HEK293 (cell line): ENCODE results near the gene FAM234B.

Experiments used
- CTCF ChIA-PET: fragments of 350-600 bp; formaldehyde crosslinking; extraction: SDS; loops from one replicate; lab custom pipeline; 2021; ENCODE audit warnings: antibody characterized with exemption; lab: Yijun Ruan, JAX
- POLR2A ChIA-PET: fragments of 300-600 bp; formaldehyde crosslinking; extraction: SDS; loops from one replicate; lab custom pipeline; 2020; ENCODE audit warnings: antibody characterized with exemption, inconsistent platforms; lab: Yijun Ruan, JAX
- H3K27ac ChIP-seq: fragments of 200-500 bp; sonication (Bioruptor generic); 2 replicates; pipeline ENCODE4 v1.5.1; 2014; ENCODE audit warnings: low read depth, low read length, control low read depth, inconsistent platforms; ENCODE audit errors: extremely low read depth
- H3K36me3 ChIP-seq, 2 experiments: fragments of 200-500 bp in 1 of 2; sonication (Bioruptor generic) in 1 of 2; 1 replicate in 1 of 2; 2 replicates in 1 of 2; pipeline ENCODE4 v1.5.1; 2014 to 2017; ENCODE audit warnings: inconsistent platforms in 2 of 2, low read length in 2 of 2; ENCODE audit not compliant: control insufficient read depth in 2 of 2, insufficient read depth in 1 of 2
- H3K4me1 ChIP-seq: fragments of 200-500 bp; sonication (Bioruptor generic); 2 replicates; pipeline ENCODE4 v1.5.1; 2014; ENCODE audit warnings: mild to moderate bottlenecking, low read length, inconsistent platforms; ENCODE audit not compliant: control insufficient read depth, insufficient read depth
- H3K4me3 ChIP-seq: 2 replicates; pipeline ENCODE4 v1.5.1; 2011; ENCODE audit warnings: low read depth, mild to moderate bottlenecking, control low read depth, low read length, moderate library complexity
- H3K9me3 ChIP-seq: fragments of 200-500 bp; sonication (Bioruptor generic); 2 replicates; pipeline ENCODE4 v1.5.1; 2014; ENCODE audit warnings: low read depth, low read length, inconsistent platforms; ENCODE audit not compliant: control insufficient read depth, insufficient read depth
- FEZF1 ChIP-seq: fragments of 450-650 bp; formaldehyde crosslinking; IDR thresholded peaks from 2 replicates; pipeline ENCODE4 v1.5.1; 2016; ENCODE audit warnings: missing biosample characterization, missing genetic modification characterization
- KLF8 ChIP-seq: fragments of 450-650 bp; formaldehyde crosslinking; IDR thresholded peaks from 2 replicates; pipeline ENCODE4 v1.5.1; 2016; ENCODE audit warnings: missing biosample characterization, missing genetic modification characterization
- PATZ1 ChIP-seq: fragments of 450-650 bp; formaldehyde crosslinking; IDR thresholded peaks from 2 replicates; pipeline ENCODE4 v1.5.1; 2016; ENCODE audit warnings: missing biosample characterization, missing genetic modification characterization
- REST ChIP-seq: fragments of 450-650 bp; formaldehyde crosslinking; IDR thresholded peaks from 2 replicates; pipeline ENCODE4 v1.5.1; 2016; ENCODE audit warnings: missing biosample characterization, missing genetic modification characterization
- SP2 ChIP-seq: fragments of 450-650 bp; formaldehyde crosslinking; IDR thresholded peaks from 2 replicates; pipeline ENCODE4 v1.5.1; 2016; ENCODE audit warnings: missing biosample characterization, missing genetic modification characterization
- TCF7L2 ChIP-seq: IDR thresholded peaks from 2 replicates; pipeline ENCODE4 v1.6.1; 2011; ENCODE audit warnings: low read depth, mild to moderate bottlenecking, inconsistent platforms, low read length, moderate library complexity, borderline replicate concordance
- ZBTB44 ChIP-seq: fragments of 450-650 bp; IDR thresholded peaks from 2 replicates; pipeline ENCODE4 v1.5.1; 2018; ENCODE audit warnings: missing biosample characterization, mild to moderate bottlenecking, missing genetic modification characterization
- ZFP69B ChIP-seq: fragments of 450-650 bp; formaldehyde crosslinking; IDR thresholded peaks from 2 replicates; pipeline ENCODE4 v1.5.1; 2016; ENCODE audit warnings: missing biosample characterization, missing genetic modification characterization
- ZNF2 ChIP-seq: fragments of 450-650 bp; formaldehyde crosslinking; IDR thresholded peaks from 2 replicates; pipeline ENCODE4 v1.5.1; 2016; ENCODE audit warnings: missing biosample characterization, missing genetic modification characterization
- ZNF211 ChIP-seq: fragments of 450-650 bp; formaldehyde crosslinking; IDR thresholded peaks from 2 replicates; pipeline ENCODE4 v1.5.1; 2016; ENCODE audit warnings: low read depth, missing biosample characterization, missing genetic modification characterization
- ZNF274 ChIP-seq, 2 experiments: fragments of 200-500 bp in 1 of 2; fragments of 450-650 bp in 1 of 2; sonication (Bioruptor generic) in 1 of 2; formaldehyde crosslinking in 1 of 2; IDR thresholded peaks; 2 replicates each; pipeline versions ENCODE4 v1.5.1 to v1.6.1; 2014 to 2016; ENCODE audit warnings: borderline replicate concordance in 1 of 2, inconsistent platforms in 1 of 2, low read length in 1 of 2, missing biosample characterization in 1 of 2, missing genetic modification characterization in 1 of 2
- ZNF391 ChIP-seq: fragments of 450-650 bp; formaldehyde crosslinking; IDR thresholded peaks from 2 replicates; pipeline ENCODE4 v1.5.1; 2016; ENCODE audit warnings: low read depth, missing biosample characterization, missing genetic modification characterization, borderline replicate concordance
- ZNF394 ChIP-seq: fragments of 450-650 bp; formaldehyde crosslinking; IDR thresholded peaks from 2 replicates; pipeline ENCODE4 v1.5.1; 2016; ENCODE audit warnings: missing biosample characterization, missing genetic modification characterization, mild to moderate bottlenecking, moderate library complexity, borderline replicate concordance
- ZNF501 ChIP-seq: fragments of 450-650 bp; formaldehyde crosslinking; IDR thresholded peaks from 2 replicates; pipeline ENCODE4 v1.5.1; 2016; ENCODE audit warnings: missing biosample characterization, missing genetic modification characterization
- ZNF555 ChIP-seq: fragments of 450-650 bp; formaldehyde crosslinking; conservative IDR thresholded peaks from 2 replicates; pipeline ENCODE4 v1.5.1; 2017; ENCODE audit warnings: missing biosample characterization, mild to moderate bottlenecking, missing genetic modification characterization, inconsistent platforms
- ZNF645 ChIP-seq: fragments of 450-650 bp; formaldehyde crosslinking; IDR thresholded peaks from 2 replicates; pipeline ENCODE4; 2016; ENCODE audit warnings: missing biosample characterization, missing genetic modification characterization
- ZNF785 ChIP-seq: fragments of 450-650 bp; formaldehyde crosslinking; IDR thresholded peaks from 2 replicates; pipeline ENCODE4 v1.5.1; 2016; ENCODE audit warnings: missing biosample characterization, missing genetic modification characterization
- ZSCAN23 ChIP-seq: fragments of 450-650 bp; formaldehyde crosslinking; IDR thresholded peaks from 2 replicates; pipeline ENCODE4 v1.5.1; 2016; ENCODE audit warnings: missing biosample characterization, missing genetic modification characterization
- ZSCAN30 ChIP-seq: fragments of 450-650 bp; IDR thresholded peaks from 2 replicates; pipeline ENCODE4 v1.5.1; 2018; ENCODE audit warnings: missing biosample characterization, mild to moderate bottlenecking, missing genetic modification characterization, moderate library complexity
- ZXDB ChIP-seq: fragments of 450-650 bp; formaldehyde crosslinking; IDR thresholded peaks from 2 replicates; pipeline ENCODE4 v1.5.1; 2016; ENCODE audit warnings: missing biosample characterization, missing genetic modification characterization

Gene FAM234B

DNA sequence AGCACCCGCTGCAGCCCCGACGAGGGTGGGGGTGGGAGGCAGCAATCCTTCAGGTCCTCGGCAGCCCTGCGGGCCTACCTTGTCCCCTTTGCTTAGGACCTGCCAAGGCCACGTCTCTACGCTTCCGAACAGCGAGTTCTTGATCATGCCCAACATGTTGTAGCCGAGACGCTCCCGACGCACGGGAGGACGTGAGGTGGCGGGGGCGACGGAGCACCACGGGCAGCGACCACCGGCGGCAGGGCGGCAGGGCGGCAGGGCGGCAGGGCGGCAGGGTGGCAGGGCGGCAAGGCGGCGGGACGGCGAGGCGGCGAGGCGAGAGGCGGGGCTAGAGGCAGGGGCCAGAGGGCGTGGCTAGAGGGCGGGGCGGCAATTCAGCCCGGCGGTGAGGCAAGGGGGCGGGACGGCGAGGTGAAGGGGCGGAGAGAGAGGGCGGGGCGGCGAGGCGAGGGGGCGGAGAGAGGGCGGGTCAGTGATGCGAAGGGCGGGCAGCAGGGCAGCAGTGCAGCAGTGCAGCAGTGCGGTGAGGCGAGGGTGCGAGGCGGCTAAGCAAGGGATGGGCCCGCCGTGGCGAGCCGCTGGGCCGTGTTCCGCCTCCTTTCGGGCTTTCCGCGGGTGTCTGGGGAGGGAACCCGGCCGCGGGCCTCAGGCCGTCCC lies 44.1 kb upstream of the FAM234B start, which contains the start of gene HEBP1 (continued):
- TF ChIP-seq PATZ1 (tag by site-specific recombination) = peak; percentile 57; the same call in 1 of the 2 replicates
- no peak for TF ChIP-seq TCF7L2
- no peak for TF ChIP-seq ZNF394 (tag by site-specific recombination)
- TF ChIP-seq ZNF2 (tag by site-specific recombination) = peak; percentile 18; the same call in 1 of the 2 replicates
- TF ChIP-seq ZSCAN23 = no peak
- peak; percentile 96 for TF ChIP-seq SP2 (tag by site-specific recombination)
- TF ChIP-seq ZNF555 (tag by site-specific recombination) = no peak
- TF ChIP-seq ZBTB44 (tag by site-specific recombination) = peak; percentile 91
- peak; percentile 14; the same call in 1 of the 2 replicates for TF ChIP-seq ZXDB
- TF ChIP-seq ZFP69B (tag by site-specific recombination) = peak; percentile 82

DNA sequence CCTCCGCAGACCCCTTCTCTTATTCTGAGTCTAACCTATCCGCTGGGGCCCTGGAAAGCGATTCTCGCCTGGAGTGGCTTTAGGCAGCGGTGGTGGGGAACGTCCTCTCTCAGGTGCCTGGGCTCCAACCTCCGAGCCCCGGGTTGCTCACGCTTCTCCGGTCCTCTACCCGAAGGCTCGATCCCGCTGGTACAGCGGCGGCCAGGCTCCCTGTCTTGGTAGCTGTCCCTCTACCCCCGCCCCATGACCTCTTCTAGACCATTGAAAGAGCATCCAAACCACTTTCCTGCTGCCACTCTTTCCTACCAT lies 43.6 kb upstream of the FAM234B start:
- Histone ChIP-seq H3K36me3 (no peaks in the 10 kb centered on the region), H3K27ac (peak overlapping the region; percentile 74), H3K9me3 (no peaks in the 10 kb centered on the region), H3K4me1 (peaks cover 6% of the 10 kb centered on the region), H3K4me3 (peak overlapping the region; percentile 47)
- CTCF ChIA-PET = interaction anchor here (0.7 kb wide), 2 partner anchors 14 to 17 kb away, joined by 3 to 4 read pairs; no protein-coding TSS in a partner anchor
- POLR2A ChIA-PET = interaction anchor here (0.7 kb wide), 1 partner anchor 109 kb away, joined by 3 read pairs; the partner anchor contains the start of gene GPRC5A
- 0 out of 2 replicates have a peak, but pooled peaks have one; percentile 26 for TF ChIP-seq PATZ1 (tag by site-specific recombination)
- no peak for TF ChIP-seq ZNF211 (tag by site-specific recombination)
- no peak for TF ChIP-seq ZNF274 (IDR thresholded peaks at IDR 0.05; ENCODE audit: low read length)
- no peak for TF ChIP-seq ZNF274 (tag by site-specific recombination; IDR thresholded peaks at IDR 0.05; ENCODE audit: borderline replicate concordance)
- TF ChIP-seq ZNF645 = no peak
- TF ChIP-seq FEZF1 (tag by site-specific recombination) = no peak
- 0 out of 2 replicates have a peak, but pooled peaks have one; percentile 29 for TF ChIP-seq ZSCAN30
- no peak for TF ChIP-seq KLF8 (tag by site-specific recombination)
- peak; percentile 32; the same call in 1 of the 2 replicates for TF ChIP-seq ZNF391 (tag by site-specific recombination)
- TF ChIP-seq ZNF785 (tag by site-specific recombination) = no peak
- TF ChIP-seq REST (tag by site-specific recombination) = peak; percentile 48; the same call in 1 of the 2 replicates
- TF ChIP-seq ZNF501 (tag by site-specific recombination) = 0 out of 2 replicates have a peak, but pooled peaks have one; percentile 19
